Mesangial cell (primary cell): ENCODE data around the gene SPART. TPM values are rescaled to one million over a fixed set of nuclear protein-coding genes. Genes with fewer than 3 reads are reported as not detected.

Experiments
- total RNA-seq: library from RNA; depleted of rRNA; stranded (reverse); fragments of >200 nt; gene quantifications from 2 replicates; pipeline ENCODE4 v1.2.3, GENCODE V29; 2015

The SPART gene, protein sequence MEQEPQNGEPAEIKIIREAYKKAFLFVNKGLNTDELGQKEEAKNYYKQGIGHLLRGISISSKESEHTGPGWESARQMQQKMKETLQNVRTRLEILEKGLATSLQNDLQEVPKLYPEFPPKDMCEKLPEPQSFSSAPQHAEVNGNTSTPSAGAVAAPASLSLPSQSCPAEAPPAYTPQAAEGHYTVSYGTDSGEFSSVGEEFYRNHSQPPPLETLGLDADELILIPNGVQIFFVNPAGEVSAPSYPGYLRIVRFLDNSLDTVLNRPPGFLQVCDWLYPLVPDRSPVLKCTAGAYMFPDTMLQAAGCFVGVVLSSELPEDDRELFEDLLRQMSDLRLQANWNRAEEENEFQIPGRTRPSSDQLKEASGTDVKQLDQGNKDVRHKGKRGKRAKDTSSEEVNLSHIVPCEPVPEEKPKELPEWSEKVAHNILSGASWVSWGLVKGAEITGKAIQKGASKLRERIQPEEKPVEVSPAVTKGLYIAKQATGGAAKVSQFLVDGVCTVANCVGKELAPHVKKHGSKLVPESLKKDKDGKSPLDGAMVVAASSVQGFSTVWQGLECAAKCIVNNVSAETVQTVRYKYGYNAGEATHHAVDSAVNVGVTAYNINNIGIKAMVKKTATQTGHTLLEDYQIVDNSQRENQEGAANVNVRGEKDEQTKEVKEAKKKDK
- 19.4 and 23.3 TPM in 2 replicates for total RNA-seq

GRCh38 chr13:36346222-36347083, at the start of gene SPART:
TSS of gene SPART (minus strand) at chr13:36346394. CDS start at chr13:36335830, 10,564 bp downstream.

DNA sequence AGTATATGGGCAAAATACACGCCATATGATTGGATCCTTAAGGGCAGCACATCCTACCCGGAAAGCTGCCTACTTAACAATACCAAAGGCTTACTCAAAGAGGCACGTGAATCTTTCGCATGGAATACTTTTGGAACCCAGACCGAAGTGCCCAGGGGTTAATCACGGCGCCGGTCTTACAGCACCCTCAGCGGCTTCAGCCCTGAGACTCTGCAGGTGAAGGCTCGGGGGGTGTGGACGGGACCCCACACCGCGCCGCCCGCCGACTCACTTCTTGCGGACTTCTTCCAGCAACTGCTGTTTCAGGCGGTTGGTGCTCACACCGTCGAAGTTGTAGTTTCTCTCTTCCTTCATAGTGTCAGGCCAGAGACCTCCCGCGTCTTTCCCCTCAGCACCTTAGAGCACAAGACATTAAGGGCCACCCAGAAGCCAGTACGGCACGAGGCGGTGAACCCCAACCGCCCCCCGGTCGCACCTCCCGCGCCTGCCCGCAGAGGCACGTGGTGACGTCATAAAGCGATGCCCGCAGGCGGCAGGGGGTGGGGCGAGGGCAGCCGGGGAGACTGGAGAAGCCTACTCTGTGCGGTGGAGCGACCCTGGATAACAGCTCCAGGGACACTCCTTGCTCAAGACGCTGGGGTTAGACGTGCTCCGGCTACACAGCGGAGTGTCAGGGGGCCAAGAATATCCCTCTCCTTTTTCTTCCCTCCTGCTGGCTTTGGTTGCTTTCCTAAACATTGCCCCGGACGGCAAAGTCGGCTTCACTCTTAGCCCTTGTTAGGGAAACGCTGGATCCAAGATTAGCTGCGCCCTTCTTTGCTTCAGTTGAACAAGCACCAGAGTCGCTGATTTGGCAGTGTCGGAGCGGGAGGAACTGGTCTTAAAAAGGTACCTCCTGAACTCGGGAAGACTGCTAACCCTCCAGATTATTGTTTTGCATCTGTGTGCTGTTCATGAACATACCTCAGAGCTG, 48.5 kb downstream of the SPART start, which contains the start of gene CCDC169:
CCDC169 (minus strand) TSS at position 449 of the 973 bp plus-strand sequence; CDS start at position 354, 95 bp downstream.

Other genes starting within 250 kb of the SPART start
- 2.8 and 4.4 TPM in 2 replicates for gene DCLK1, start 215.0 kb downstream of the SPART start, total RNA-seq
- 0.16 and 1.0 TPM in 2 replicates for gene SOHLH2, start 131.8 kb downstream of the SPART start, total RNA-seq
- gene CCDC169, start 48.6 kb downstream of the SPART start, total RNA-seq: 2.3 and 2.5 TPM in 2 replicates
- 0.38 and 1.3 TPM in 2 replicates for gene CCNA1, start 86.1 kb upstream of the SPART start, total RNA-seq